Measurements from ENCODE around the gene TGFBR3L. TPM values are rescaled to one million over a fixed set of nuclear protein-coding genes. Genes with fewer than 3 reads are reported as not detected.
A peak's percentile ranks its signal among the peaks of the same experiment; 100 is the strongest.
"Not testable (repeated sequence)": the region's sequence is repeated elsewhere in the genome, so short reads cannot be mapped to it uniquely, and the experiment has no call there.

TGFBR3L gene
- total RNA-seq, 1 experiment from 2014 or later = 4.1 TPM

DNA sequence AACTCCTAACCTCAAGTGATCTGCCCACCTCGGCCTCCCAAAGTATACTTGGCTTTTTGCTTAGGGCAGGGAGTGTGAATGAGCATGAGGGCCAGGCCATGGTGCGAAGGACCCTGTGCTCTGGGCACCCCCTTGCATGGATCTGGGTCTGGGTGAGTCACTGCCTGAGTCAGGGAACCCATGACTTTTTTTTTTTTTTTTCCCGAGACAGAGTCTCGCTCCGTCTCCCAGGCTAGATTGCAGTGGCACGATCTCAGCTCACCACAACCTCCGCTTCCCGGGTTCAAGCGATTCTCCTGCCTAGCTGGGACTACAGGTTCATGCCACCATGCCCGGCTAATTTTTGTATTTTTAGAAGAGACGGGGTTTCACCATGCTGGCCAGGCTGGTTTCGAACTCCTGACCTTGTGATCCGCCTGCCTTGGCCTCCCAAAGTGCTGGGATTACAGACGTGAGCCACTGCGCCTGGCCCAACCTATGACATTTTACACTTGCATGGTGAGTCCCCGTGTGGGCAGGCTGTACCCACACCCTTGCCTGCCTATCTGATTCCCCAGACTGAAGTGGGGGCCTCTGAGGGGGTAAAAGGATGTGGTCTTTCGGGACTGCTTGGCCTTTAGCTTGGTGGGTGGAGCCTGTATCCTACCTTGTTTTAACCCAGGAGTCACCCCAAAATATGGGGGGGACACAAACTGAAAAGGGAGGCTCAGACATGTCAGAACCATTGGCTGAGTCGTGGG lies 21.1 kb upstream of the TGFBR3L start:
- peaks cover 29% of the 10 kb centered on the region for H3K27me3 Mint-ChIP-seq (ENCODE audit: low read depth)
- ChIA-PET POLR2A (interaction anchor here (0.7 kb wide), 1 partner anchor 356 kb away, joined by 3 read pairs; no protein-coding TSS in a partner anchor), CTCF (interaction anchor here (0.9 kb wide), 1 partner anchor 25 kb away, joined by 4 read pairs; no protein-coding TSS in a partner anchor)
- not testable (repeated sequence) for H3K36me3 Mint-ChIP-seq; DNase-seq (ENCODE audit: low spot score); H3K4me3 Mint-ChIP-seq; H3K27ac Mint-ChIP-seq; H3K4me1 Mint-ChIP-seq; ATAC-seq; H3K9me3 Mint-ChIP-seq

DNA sequence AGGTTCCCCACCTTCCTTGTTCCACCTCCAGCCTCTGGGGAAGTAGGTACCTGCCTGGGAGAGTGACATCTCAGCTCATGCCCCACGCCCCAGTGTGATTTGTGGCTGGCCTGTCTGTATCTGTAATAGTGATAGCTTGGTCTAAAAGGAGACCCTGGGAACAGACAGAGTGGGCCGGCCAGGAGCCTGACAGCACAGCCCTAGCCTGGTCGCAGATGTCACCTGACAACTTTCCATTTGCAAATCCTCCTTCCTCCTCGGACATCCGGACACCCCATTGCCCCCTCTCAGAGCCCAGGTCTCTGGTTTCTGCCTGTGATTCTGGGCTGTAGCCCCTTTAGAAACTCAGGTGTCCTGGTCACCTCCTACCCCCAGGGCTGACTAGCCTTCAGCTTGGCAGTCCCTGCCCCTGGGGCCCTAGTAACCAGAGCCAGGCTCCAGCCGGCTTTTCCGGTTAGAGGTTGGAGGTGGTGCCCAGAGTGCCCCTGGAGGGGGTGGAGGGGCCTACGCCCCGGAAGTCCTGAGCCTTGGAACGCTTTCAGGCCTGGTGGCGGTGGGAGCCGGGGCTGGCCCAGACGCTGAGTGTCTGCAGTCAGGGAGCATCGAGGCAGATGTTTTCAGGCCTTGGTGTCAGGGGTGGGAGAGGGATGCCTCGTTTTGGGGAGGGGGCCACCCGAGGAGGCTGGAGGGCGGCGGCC lies 19.9 kb upstream of the TGFBR3L start:
- peak overlapping the region; percentile 57; the same call in 1 of the 2 replicates for H3K27ac Mint-ChIP-seq
- ChIA-PET CTCF (interaction anchor here (0.9 kb wide), 1 partner anchor 26 kb away, joined by 4 read pairs; no protein-coding TSS in a partner anchor), POLR2A (no interaction called here)
- H3K27me3 Mint-ChIP-seq (ENCODE audit: low read depth) = peaks cover 17% of the 10 kb centered on the region
- ATAC-seq = peak; percentile 76
- H3K36me3 Mint-ChIP-seq = no peaks in the 10 kb centered on the region
- no peak for DNase-seq (ENCODE audit: low spot score)
- no peaks in the 10 kb centered on the region for H3K9me3 Mint-ChIP-seq
- no peak overlapping the region for H3K4me3 Mint-ChIP-seq
- peaks cover 3% of the 10 kb centered on the region; the same call in 1 of the 2 replicates for H3K4me1 Mint-ChIP-seq
- TF ChIP-seq ZNF396 (CRISPR knock-in tag; IDR thresholded peaks at IDR 0.05; ENCODE audit: borderline replicate concordance) (no peak), ZNF232 (CRISPR knock-in tag; IDR thresholded peaks at IDR 0.05) (no peak), E2F4 (CRISPR knock-in tag; IDR thresholded peaks at IDR 0.05; ENCODE audit: borderline replicate concordance, low read depth) (no peak), JAZF1 (CRISPR knock-in tag; IDR thresholded peaks at IDR 0.05) (no peak), NR3C1 (CRISPR knock-in tag; conservative IDR thresholded peaks at IDR 0.05; ENCODE audit: low read depth) (no peak), TEAD4 (CRISPR knock-in tag; IDR thresholded peaks at IDR 0.05) (no peak), SMAD3 (CRISPR knock-in tag; IDR thresholded peaks at IDR 0.05; ENCODE audit: borderline replicate concordance) (no peak), ZNF121 (CRISPR knock-in tag; IDR thresholded peaks at IDR 0.05) (no peak)
- TF ChIP-seq, protein P1, sequence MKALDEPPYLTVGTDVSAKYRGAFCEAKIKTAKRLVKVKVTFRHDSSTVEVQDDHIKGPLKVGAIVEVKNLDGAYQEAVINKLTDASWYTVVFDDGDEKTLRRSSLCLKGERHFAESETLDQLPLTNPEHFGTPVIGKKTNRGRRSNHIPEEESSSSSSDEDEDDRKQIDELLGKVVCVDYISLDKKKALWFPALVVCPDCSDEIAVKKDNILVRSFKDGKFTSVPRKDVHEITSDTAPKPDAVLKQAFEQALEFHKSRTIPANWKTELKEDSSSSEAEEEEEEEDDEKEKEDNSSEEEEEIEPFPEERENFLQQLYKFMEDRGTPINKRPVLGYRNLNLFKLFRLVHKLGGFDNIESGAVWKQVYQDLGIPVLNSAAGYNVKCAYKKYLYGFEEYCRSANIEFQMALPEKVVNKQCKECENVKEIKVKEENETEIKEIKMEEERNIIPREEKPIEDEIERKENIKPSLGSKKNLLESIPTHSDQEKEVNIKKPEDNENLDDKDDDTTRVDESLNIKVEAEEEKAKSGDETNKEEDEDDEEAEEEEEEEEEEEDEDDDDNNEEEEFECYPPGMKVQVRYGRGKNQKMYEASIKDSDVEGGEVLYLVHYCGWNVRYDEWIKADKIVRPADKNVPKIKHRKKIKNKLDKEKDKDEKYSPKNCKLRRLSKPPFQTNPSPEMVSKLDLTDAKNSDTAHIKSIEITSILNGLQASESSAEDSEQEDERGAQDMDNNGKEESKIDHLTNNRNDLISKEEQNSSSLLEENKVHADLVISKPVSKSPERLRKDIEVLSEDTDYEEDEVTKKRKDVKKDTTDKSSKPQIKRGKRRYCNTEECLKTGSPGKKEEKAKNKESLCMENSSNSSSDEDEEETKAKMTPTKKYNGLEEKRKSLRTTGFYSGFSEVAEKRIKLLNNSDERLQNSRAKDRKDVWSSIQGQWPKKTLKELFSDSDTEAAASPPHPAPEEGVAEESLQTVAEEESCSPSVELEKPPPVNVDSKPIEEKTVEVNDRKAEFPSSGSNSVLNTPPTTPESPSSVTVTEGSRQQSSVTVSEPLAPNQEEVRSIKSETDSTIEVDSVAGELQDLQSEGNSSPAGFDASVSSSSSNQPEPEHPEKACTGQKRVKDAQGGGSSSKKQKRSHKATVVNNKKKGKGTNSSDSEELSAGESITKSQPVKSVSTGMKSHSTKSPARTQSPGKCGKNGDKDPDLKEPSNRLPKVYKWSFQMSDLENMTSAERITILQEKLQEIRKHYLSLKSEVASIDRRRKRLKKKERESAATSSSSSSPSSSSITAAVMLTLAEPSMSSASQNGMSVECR (CRISPR knock-in tag; IDR thresholded peaks at IDR 0.05; ENCODE audit: borderline replicate concordance) = no peak
- TF ChIP-seq, protein P2, sequence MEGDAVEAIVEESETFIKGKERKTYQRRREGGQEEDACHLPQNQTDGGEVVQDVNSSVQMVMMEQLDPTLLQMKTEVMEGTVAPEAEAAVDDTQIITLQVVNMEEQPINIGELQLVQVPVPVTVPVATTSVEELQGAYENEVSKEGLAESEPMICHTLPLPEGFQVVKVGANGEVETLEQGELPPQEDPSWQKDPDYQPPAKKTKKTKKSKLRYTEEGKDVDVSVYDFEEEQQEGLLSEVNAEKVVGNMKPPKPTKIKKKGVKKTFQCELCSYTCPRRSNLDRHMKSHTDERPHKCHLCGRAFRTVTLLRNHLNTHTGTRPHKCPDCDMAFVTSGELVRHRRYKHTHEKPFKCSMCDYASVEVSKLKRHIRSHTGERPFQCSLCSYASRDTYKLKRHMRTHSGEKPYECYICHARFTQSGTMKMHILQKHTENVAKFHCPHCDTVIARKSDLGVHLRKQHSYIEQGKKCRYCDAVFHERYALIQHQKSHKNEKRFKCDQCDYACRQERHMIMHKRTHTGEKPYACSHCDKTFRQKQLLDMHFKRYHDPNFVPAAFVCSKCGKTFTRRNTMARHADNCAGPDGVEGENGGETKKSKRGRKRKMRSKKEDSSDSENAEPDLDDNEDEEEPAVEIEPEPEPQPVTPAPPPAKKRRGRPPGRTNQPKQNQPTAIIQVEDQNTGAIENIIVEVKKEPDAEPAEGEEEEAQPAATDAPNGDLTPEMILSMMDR (IDR thresholded peaks at IDR 0.05) = no peak
- TF ChIP-seq, protein P3, sequence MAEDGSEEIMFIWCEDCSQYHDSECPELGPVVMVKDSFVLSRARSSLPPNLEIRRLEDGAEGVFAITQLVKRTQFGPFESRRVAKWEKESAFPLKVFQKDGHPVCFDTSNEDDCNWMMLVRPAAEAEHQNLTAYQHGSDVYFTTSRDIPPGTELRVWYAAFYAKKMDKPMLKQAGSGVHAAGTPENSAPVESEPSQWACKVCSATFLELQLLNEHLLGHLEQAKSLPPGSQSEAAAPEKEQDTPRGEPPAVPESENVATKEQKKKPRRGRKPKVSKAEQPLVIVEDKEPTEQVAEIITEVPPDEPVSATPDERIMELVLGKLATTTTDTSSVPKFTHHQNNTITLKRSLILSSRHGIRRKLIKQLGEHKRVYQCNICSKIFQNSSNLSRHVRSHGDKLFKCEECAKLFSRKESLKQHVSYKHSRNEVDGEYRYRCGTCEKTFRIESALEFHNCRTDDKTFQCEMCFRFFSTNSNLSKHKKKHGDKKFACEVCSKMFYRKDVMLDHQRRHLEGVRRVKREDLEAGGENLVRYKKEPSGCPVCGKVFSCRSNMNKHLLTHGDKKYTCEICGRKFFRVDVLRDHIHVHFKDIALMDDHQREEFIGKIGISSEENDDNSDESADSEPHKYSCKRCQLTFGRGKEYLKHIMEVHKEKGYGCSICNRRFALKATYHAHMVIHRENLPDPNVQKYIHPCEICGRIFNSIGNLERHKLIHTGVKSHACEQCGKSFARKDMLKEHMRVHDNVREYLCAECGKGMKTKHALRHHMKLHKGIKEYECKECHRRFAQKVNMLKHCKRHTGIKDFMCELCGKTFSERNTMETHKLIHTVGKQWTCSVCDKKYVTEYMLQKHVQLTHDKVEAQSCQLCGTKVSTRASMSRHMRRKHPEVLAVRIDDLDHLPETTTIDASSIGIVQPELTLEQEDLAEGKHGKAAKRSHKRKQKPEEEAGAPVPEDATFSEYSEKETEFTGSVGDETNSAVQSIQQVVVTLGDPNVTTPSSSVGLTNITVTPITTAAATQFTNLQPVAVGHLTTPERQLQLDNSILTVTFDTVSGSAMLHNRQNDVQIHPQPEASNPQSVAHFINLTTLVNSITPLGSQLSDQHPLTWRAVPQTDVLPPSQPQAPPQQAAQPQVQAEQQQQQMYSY (CRISPR knock-in tag; IDR thresholded peaks at IDR 0.05) = no peak
- TF ChIP-seq, protein P4, sequence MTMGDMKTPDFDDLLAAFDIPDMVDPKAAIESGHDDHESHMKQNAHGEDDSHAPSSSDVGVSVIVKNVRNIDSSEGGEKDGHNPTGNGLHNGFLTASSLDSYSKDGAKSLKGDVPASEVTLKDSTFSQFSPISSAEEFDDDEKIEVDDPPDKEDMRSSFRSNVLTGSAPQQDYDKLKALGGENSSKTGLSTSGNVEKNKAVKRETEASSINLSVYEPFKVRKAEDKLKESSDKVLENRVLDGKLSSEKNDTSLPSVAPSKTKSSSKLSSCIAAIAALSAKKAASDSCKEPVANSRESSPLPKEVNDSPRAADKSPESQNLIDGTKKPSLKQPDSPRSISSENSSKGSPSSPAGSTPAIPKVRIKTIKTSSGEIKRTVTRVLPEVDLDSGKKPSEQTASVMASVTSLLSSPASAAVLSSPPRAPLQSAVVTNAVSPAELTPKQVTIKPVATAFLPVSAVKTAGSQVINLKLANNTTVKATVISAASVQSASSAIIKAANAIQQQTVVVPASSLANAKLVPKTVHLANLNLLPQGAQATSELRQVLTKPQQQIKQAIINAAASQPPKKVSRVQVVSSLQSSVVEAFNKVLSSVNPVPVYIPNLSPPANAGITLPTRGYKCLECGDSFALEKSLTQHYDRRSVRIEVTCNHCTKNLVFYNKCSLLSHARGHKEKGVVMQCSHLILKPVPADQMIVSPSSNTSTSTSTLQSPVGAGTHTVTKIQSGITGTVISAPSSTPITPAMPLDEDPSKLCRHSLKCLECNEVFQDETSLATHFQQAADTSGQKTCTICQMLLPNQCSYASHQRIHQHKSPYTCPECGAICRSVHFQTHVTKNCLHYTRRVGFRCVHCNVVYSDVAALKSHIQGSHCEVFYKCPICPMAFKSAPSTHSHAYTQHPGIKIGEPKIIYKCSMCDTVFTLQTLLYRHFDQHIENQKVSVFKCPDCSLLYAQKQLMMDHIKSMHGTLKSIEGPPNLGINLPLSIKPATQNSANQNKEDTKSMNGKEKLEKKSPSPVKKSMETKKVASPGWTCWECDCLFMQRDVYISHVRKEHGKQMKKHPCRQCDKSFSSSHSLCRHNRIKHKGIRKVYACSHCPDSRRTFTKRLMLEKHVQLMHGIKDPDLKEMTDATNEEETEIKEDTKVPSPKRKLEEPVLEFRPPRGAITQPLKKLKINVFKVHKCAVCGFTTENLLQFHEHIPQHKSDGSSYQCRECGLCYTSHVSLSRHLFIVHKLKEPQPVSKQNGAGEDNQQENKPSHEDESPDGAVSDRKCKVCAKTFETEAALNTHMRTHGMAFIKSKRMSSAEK (CRISPR knock-in tag; IDR thresholded peaks at IDR 0.05; ENCODE audit: borderline replicate concordance) = no peak
- TF ChIP-seq, protein P5, sequence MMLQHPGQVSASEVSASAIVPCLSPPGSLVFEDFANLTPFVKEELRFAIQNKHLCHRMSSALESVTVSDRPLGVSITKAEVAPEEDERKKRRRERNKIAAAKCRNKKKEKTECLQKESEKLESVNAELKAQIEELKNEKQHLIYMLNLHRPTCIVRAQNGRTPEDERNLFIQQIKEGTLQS (CRISPR knock-in tag; conservative IDR thresholded peaks at IDR 0.05) = no peak
- TF ChIP-seq, protein P6, sequence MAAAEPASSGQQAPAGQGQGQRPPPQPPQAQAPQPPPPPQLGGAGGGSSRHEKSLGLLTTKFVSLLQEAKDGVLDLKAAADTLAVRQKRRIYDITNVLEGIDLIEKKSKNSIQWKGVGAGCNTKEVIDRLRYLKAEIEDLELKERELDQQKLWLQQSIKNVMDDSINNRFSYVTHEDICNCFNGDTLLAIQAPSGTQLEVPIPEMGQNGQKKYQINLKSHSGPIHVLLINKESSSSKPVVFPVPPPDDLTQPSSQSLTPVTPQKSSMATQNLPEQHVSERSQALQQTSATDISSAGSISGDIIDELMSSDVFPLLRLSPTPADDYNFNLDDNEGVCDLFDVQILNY (CRISPR knock-in tag; IDR thresholded peaks at IDR 0.05) = no peak
